Heart left ventricle (tissue), 16 donors: ENCODE results near the gene TMCO5A. TPM values are rescaled to one million over a fixed set of nuclear protein-coding genes. Genes with fewer than 3 reads are reported as not detected.

ENCODE experiments used
- ATAC-seq, 4 donors: fragments of 200-7000 bp; cut with Tn5 transposase; one replicate each; pipeline ENCODE4 v1.9.1; 2020 to 2022; ENCODE audit warnings: moderate library complexity in 4 of 4, mild to moderate bottlenecking in 3 of 4, moderate number of reproducible peaks in 1 of 4
- DNase-seq, 5 donors: peaks; one replicate each; pipeline ENCODE4 v3.0.0-alpha.2; 2020
- H3K27ac ChIP-seq, 12 donors: fragments of 200-600 bp; sonication (generic) in 4 of 12; one replicate each; pipeline versions ENCODE4 v1.5.0 to v1.8.0; 2016 to 2022; ENCODE audit warnings: mild to moderate bottlenecking in 2 of 12
- H3K27me3 ChIP-seq, 9 donors: fragments of 200-600 bp; sonication (generic) in 2 of 9; one replicate each; pipeline versions ENCODE4 v1.5.1 to v1.8.0; 2016 to 2022; ENCODE audit warnings: mild to moderate bottlenecking in 3 of 9
- H3K36me3 ChIP-seq, 9 donors: fragments of 200-600 bp; sonication (generic) in 2 of 9; one replicate each; pipeline versions ENCODE4 v1.5.0 to v1.8.0; 2018 to 2022; ENCODE audit warnings: mild to moderate bottlenecking in 2 of 9
- H3K4me1 ChIP-seq, 12 donors: fragments of 200-600 bp; sonication (generic) in 4 of 12; one replicate each; pipeline versions ENCODE4 v1.5.0 to v1.8.0; 2016 to 2022; ENCODE audit warnings: mild to moderate bottlenecking in 3 of 12
- H3K4me3 ChIP-seq, 12 donors: fragments of 200-600 bp; sonication (generic) in 4 of 12; one replicate each; pipeline versions ENCODE4 v1.5.0 to v1.8.0; 2017 to 2022; ENCODE audit warnings: mild to moderate bottlenecking in 9 of 12, moderate library complexity in 4 of 12
- H3K9me3 ChIP-seq, 12 donors: fragments of 200-600 bp; sonication (generic) in 4 of 12; one replicate each; pipeline versions ENCODE4 v1.5.0 to v1.8.0; 2016 to 2022; ENCODE audit warnings: mild to moderate bottlenecking in 1 of 12
- CTCF ChIP-seq, 12 donors: fragments of 200-600 bp; sonication (generic) in 4 of 12; IDR thresholded peaks; one replicate each; pipeline versions ENCODE4 v1.5.0 to v1.8.0; 2018 to 2022; ENCODE audit warnings: antibody characterized with exemption in 12 of 12, mild to moderate bottlenecking in 5 of 12
- POLR2A ChIP-seq, 2 donors: fragments of 450-650 bp; IDR thresholded peaks; one replicate each; pipeline ENCODE4 v1.6.1; 2017; ENCODE audit warnings: antibody characterized with exemption in 2 of 2, mild to moderate bottlenecking in 2 of 2, moderate library complexity in 2 of 2
- WGBS, 4 donors: extraction: QIAGEN DNeasy Blood & Tissue Kit in 2 of 4; methylation state at CpG; one replicate each; pipeline versions ENCODE4 v1.1.5 to v1.1.7; 2013 to 2018; 5-methylcytosine and 5-hydroxymethylcytosine counted together
- intact Hi-C, 10 donors: fragments of 100-400 bp; cut with DNase I; formaldehyde crosslinking; loops; one replicate each; pipeline versions ENCODE4 v1.11.1 to v1.14.2; 2022
- polyA plus RNA-seq, 2 donors: library from polyadenylated mRNA; stranded (reverse); fragments of 200-250 nt; gene quantifications; one replicate each; pipeline ENCODE4 v1.2.3, GENCODE V29; 2013
- total RNA-seq, 9 donors: library from RNA; depleted of rRNA in 2 of 9; stranded (reverse); fragments of >200 nt in 2 of 9; fragmentation: NEBNext Ultra II Directional in 3 of 9; extraction: Animal tissue kit (Norgen Biotek cat#: 25700) in 3 of 9; gene quantifications; one replicate each; pipeline versions ENCODE4 v1.1.0 to v1.2.4, GENCODE V29; 2016 to 2023
- donor health status: ischemic (EF 13 %, LVEDD 7.1; RV severe dilation, severe dysfunction).
- donor health status: healthy with polysubstance abuse.
- donor health status: DM: no; HTN: yes; CAD: no.
- donor health status: DM: no; HTN: no; CAD: no.
- donor health status: ischemic (EF 25% LVEDD 6.9; RV normal size, moderate dysfunction).
- donor health status: ischemic (EF 25% LVEDD 5.7; RV mildly dilated, moderate dysfunction).
- donor health status: healthy.
- donor health status: DM: yes; HTN: yes; CAD: no.
- donor health status: ischemic (EF 35%, LVEDD 5.7; RV mildly dilated, moderate dysfunction).
- donor health status: nonischemic (EF 11% LVEDD 7.7; RV severe dilation, severe dysfunction).
- donor health status: DM: yes; HTN: yes; CAD: no.
- donor health status: PGD.
- donor health status: ischemic (EF 29% LVEDD 5.4; RV normal size, mild dysfunction).
- donor health status: nonischemic (EF 23%, LVEDD 6.1; RV moderate dilation, normal function).

Gene TMCO5A
- total and polyA plus RNA-seq, 11 donors = not detected

GRCh38 chr15:37926136-37926535, 8.3 kb upstream of the TMCO5A start:
- WGBS, 4 donors = 92 to 95% (median 93%) methylated on average over 3 of the region's 3 CpGs
- no peak overlapping the region for H3K4me3 ChIP-seq
- no peak for TF ChIP-seq POLR2A (IDR thresholded peaks at IDR 0.05)
- TF ChIP-seq CTCF (IDR thresholded peaks at IDR 0.05) = no peak
- H3K36me3 ChIP-seq = no peaks in the 10 kb centered on the region
- intact Hi-C loops = no loop called here
- no peaks in the 10 kb centered on the region for H3K4me1 ChIP-seq
- peaks cover 0 to 6% (median 0%) of the 10 kb centered on the region in 12 donors for H3K9me3 ChIP-seq
- DNase-seq (no peak), ATAC-seq (no peak)
- no peak overlapping the region for H3K27ac ChIP-seq
- H3K27me3 ChIP-seq = peaks cover 0 to 7% (median 0%) of the 10 kb centered on the region in 9 donors

- Histone ChIP-seq H3K4me1 (no peaks in the 10 kb centered on the region), H3K36me3 (no peaks in the 10 kb centered on the region), H3K27ac (no peak overlapping the region), H3K4me3 (no peak overlapping the region), H3K9me3 (no peaks in the 10 kb centered on the region), H3K27me3 (peaks cover 0 to 7% (median 0%) of the 10 kb centered on the region in 9 donors)
- WGBS, 4 donors = 0 to 67% (median 61%) methylated on average over 1 of the region's 1 CpG
- DNase-seq (no peak), ATAC-seq (no peak)
- no peak for TF ChIP-seq POLR2A (IDR thresholded peaks at IDR 0.05)
- no peak for TF ChIP-seq CTCF (IDR thresholded peaks at IDR 0.05)
- intact Hi-C loops = no loop called here
Measured at GRCh38 chr15:37929238-37929637, 5.2 kb upstream of the TMCO5A start.

GRCh38 chr15:37931321-37931720, 3.1 kb upstream of the TMCO5A start:
- no peaks in the 10 kb centered on the region for H3K4me1 ChIP-seq
- no peak for ATAC-seq
- no peaks in the 10 kb centered on the region for H3K9me3 ChIP-seq
- intact Hi-C loops = no loop called here
- TF ChIP-seq POLR2A (IDR thresholded peaks at IDR 0.05) (no peak), CTCF (IDR thresholded peaks at IDR 0.05) (no peak)
- H3K4me3 ChIP-seq = no peak overlapping the region
- H3K27me3 ChIP-seq = peaks cover 0 to 7% (median 0%) of the 10 kb centered on the region in 9 donors
- DNase-seq = no peak
- no peaks in the 10 kb centered on the region for H3K36me3 ChIP-seq
- H3K27ac ChIP-seq = no peak overlapping the region

GRCh38 chr15:37931868-37932267, 2.6 kb upstream of the TMCO5A start:
- Histone ChIP-seq H3K36me3 (no peaks in the 10 kb centered on the region), H3K27me3 (peaks cover 0 to 7% (median 0%) of the 10 kb centered on the region in 9 donors), H3K4me1 (no peaks in the 10 kb centered on the region), H3K27ac (no peak overlapping the region), H3K9me3 (no peaks in the 10 kb centered on the region), H3K4me3 (no peak overlapping the region)
- intact Hi-C loops = no loop called here
- 44 to 60% (median 53%) methylated on average over 1 of the region's 1 CpG for WGBS, 4 donors
- TF ChIP-seq CTCF (IDR thresholded peaks at IDR 0.05) (no peak), POLR2A (IDR thresholded peaks at IDR 0.05) (no peak)
- ATAC-seq = no peak
- no peak for DNase-seq
